Right renal pelvis (tissue), 4 donors: ENCODE results near the gene PRM1. TPM values are rescaled to one million over a fixed set of nuclear protein-coding genes. Genes with fewer than 3 reads are reported as not detected.
A peak's percentile ranks its signal among the peaks of the same experiment; 100 is the strongest.

Source experiments
- DNase-seq, 4 donors: peaks; one replicate each; pipeline ENCODE4 v3.0.0-alpha.2; 2013; ENCODE audit warnings: low read depth in 4 of 4, low spot score in 3 of 4, missing footprints in 1 of 4
- polyA plus RNA-seq, 4 donors: library from polyadenylated mRNA; unstranded; fragments of 120-200 nt; gene quantifications; one replicate each; pipeline ENCODE4 v1.2.1, GENCODE V29; 2013; ENCODE audit not compliant: insufficient read length in 4 of 4

The PRM1 gene
- polyA plus RNA-seq, 4 donors, result not detected

- DNase-seq, result no peak
Observed at GRCh38 chr16:11276143-11276895, 4.8 kb downstream of the PRM1 start, which contains the start of gene PRM2. PRM2 (minus strand) TSS chr16:11276480; CDS start chr16:11276370, 110 bp downstream.

- no peak for DNase-seq
Observed at GRCh38 chr16:11274964-11275363, 6.2 kb downstream of the PRM1 start.

- peak in 1 of 4 donors; percentile 79 for DNase-seq
Observed at GRCh38 chr16:11273721-11274324, 7.3 kb downstream of the PRM1 start.

- no peak for DNase-seq
Observed at GRCh38 chr16:11272921-11273720, 8.0 kb downstream of the PRM1 start, which contains the start of gene PRM3. PRM3 (minus strand) TSS chr16:11273629; CDS start chr16:11273595, 34 bp downstream.

- DNase-seq, result no peak
Observed at GRCh38 chr16:11272484-11272883, 8.6 kb downstream of the PRM1 start.

- no peak for DNase-seq
Observed at GRCh38 chr16:11271610-11272009, 9.5 kb downstream of the PRM1 start.

GRCh38 chr16:11270602-11271162 lies 10.4 kb downstream of the PRM1 start:
- no peak for DNase-seq

GRCh38 chr16:11268921-11269375 lies 12.2 kb downstream of the PRM1 start, which contains the start of gene TNP2:
TNP2 (minus strand) TSS chr16:11269325; CDS start chr16:11269262, 63 bp downstream.
- DNase-seq, result no peak

- DNase-seq, result no peak
Observed at GRCh38 chr16:11265124-11265523, 16.0 kb downstream of the PRM1 start.

- no peak for DNase-seq
Observed at GRCh38 chr16:11264155-11264832, 16.8 kb downstream of the PRM1 start.

- DNase-seq, result no peak
Observed at GRCh38 chr16:11263737-11264136, 17.4 kb downstream of the PRM1 start.

- DNase-seq, result no peak
Observed at GRCh38 chr16:11262915-11263314, 18.2 kb downstream of the PRM1 start.

- no peak for DNase-seq
Observed at GRCh38 chr16:11260596-11260966, 20.5 kb downstream of the PRM1 start.

- DNase-seq, result no peak
Observed at GRCh38 chr16:11259655-11260595, 21.2 kb downstream of the PRM1 start.

GRCh38 chr16:11258553-11259492 lies 22.3 kb downstream of the PRM1 start:
- no peak for DNase-seq

- peak in 2 of 4 donors; percentile 74 to 77 for DNase-seq
Observed at GRCh38 chr16:11257131-11257938, 23.8 kb downstream of the PRM1 start.

GRCh38 chr16:11256661-11257130 lies 24.4 kb downstream of the PRM1 start:
- peak in 1 of 4 donors; percentile 22 for DNase-seq
